HG02610 (cell line): ENCODE data around the gene RSRP1.

Source experiments
- ATAC-seq: cut with Tn5 transposase; IDR thresholded peaks from one replicate; pipeline ENCODE4 v1.9.1; 2021; ENCODE audit warnings: mild to moderate bottlenecking, moderate library complexity; ENCODE audit not compliant: unreplicated experiment

RSRP1 gene

GRCh38 chr1:25194572-25195020, 52.7 kb downstream of the RSRP1 start:
- ATAC-seq: no peak

- no peak for ATAC-seq
These were observed 53.2 kb downstream of the RSRP1 start for GRCh38 chr1:25194054-25194453.

GRCh38 chr1:25193229-25193628, 54.0 kb downstream of the RSRP1 start:
- no peak for ATAC-seq
